ENCODE measurements around the gene CATSPERD. TPM values are rescaled to one million over a fixed set of nuclear protein-coding genes. Genes with fewer than 3 reads are reported as not detected.

Gene CATSPERD
- total and polyA plus RNA-seq, 4 experiments from 2014 or later = not detected

DNA sequence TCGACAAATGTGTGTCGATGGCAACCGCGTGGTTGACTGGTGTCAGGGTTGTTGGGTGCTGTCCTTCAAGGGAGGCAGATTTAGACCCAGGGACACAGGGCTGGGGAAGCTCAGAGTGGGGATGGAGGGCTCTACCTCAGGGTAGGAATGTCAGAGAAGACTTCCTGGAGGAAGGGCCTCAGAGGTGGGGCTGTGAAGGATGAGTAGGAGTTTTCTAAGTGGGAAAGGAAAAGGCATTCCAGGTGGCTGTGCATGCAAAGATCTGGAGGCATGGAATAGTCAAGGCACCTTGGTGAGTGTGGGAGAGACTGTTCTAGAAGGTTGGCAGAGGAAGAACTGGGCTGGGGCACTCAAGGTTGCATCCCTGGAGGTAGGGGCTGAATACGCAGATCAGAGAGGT is 86.5 kb downstream of the CATSPERD start:
- intact Hi-C loops (cut with micrococcal nuclease) = no loop called here
- H3K36me3 Mint-ChIP-seq = no peaks in the 10 kb centered on the region

DNA sequence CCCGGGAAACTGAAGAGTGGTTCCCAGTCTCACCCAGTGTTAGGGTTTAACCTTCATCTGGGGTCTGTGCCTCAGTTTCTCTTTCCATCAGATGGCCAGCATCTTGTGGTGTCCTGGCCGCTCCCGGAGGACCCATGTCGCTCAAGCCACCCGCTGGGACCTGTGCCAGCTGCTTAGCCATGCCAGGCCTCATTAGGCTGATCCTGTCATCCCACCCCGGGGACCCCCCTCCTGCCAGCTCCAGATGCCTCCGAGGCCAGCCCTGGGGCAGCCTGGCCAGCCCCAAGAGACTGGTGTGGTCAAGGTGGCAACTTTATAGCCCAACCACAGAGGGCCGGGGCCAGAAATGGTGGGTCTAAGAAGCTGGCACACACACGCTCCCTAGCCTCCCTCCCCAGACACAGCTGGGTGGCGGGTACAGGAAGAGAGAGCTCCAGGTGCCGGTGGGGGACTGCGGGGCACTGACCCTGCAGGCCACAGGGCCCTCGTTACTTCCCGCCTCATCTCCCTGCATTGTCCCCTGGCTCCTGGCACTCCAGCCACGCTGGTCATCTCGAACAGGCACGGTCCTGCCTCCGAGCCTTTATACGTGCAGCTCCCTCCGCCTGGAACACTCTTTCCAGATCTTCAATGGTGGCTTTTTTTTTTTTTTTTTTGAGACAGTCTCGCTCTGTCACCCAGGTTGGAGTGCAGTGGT is 87.8 kb downstream of the CATSPERD start:
- ChIA-PET POLR2A (ENCODE audit: partially characterized antibody) (interaction anchor here (0.7 to 2.5 kb wide), 2 partner anchors 19 to 20 kb away, joined by 3 to 7 read pairs; no protein-coding TSS in a partner anchor), CTCF (ENCODE audit: partially characterized antibody) (interaction anchor here (1.2 kb wide), 1 partner anchor 214 kb away, joined by 3 read pairs; no protein-coding TSS in a partner anchor)
- no peak overlapping the region for H3K27ac Mint-ChIP-seq
- H3K4me3 Mint-ChIP-seq = peak overlapping the region in 1 of 8 donors; percentile 31
- Histone ChIP-seq H3K4me1 (ENCODE audit: insufficient read depth, low read length) (peaks cover 14% of the 10 kb centered on the region), H3K9me3 (ENCODE audit: control insufficient read depth in 1 of 2, low read length in 2 of 2) (no peaks in the 10 kb centered on the region), H3K4me3 (ENCODE audit: low read length in 2 of 2) (no peak overlapping the region), H3K27me3 (ENCODE audit: insufficient read depth, low read length) (no peaks in the 10 kb centered on the region), H3K36me3 (ENCODE audit: insufficient read depth, low read length) (no peaks in the 10 kb centered on the region), H3K27ac (ENCODE audit: low read depth, low read length) (no peak overlapping the region)
- no peaks in the 10 kb centered on the region for H3K9me3 Mint-ChIP-seq
- no peak for DNase-seq
- H3K36me3 Mint-ChIP-seq = no peaks in the 10 kb centered on the region
- intact Hi-C loops (cut with micrococcal nuclease) = no loop called here
- peaks cover 0 to 2% of the 10 kb centered on the region in 2 donors for H3K27me3 Mint-ChIP-seq
- H3K4me1 Mint-ChIP-seq = peaks cover under 1 to 25% (median 7%) of the 10 kb centered on the region in 4 donors

More for the DNA sequence above, 86.5 kb downstream of the CATSPERD start:
- no peaks in the 10 kb centered on the region for H3K9me3 ChIP-seq (ENCODE audit: control insufficient read depth in 1 of 2, low read length in 2 of 2)
- Mint-ChIP-seq H3K4me3 (peak overlapping the region in 2 of 8 donors; percentile 25 to 27), H3K27ac (peak overlapping the region in 2 of 7 donors; percentile 42 to 63), H3K9me3 (no peaks in the 10 kb centered on the region), H3K27me3 (peaks cover 4 to 6% of the 10 kb centered on the region in 2 donors), H3K4me1 (peaks cover 5 to 27% (median 13%) of the 10 kb centered on the region in 4 donors)
- H3K27me3 ChIP-seq (ENCODE audit: insufficient read depth, low read length) = no peaks in the 10 kb centered on the region
- no peak overlapping the region for H3K27ac ChIP-seq (ENCODE audit: low read depth, low read length)
- CTCF ChIA-PET (ENCODE audit: partially characterized antibody) = interaction anchor here (0.8 to 1.8 kb wide), 4 partner anchors 12 to 215 kb away, joined by 3 to 12 read pairs (median 6); no protein-coding TSS in a partner anchor
- POLR2A ChIA-PET (ENCODE audit: partially characterized antibody) = interaction anchor here (1.4 kb wide), 1 partner anchor 16 kb away, joined by 5 read pairs; the partner anchor contains the start of gene DUS3L
- H3K4me3 ChIP-seq (ENCODE audit: low read length in 2 of 2) = no peak overlapping the region
- H3K36me3 ChIP-seq (ENCODE audit: insufficient read depth, low read length) = no peaks in the 10 kb centered on the region
- no peak for DNase-seq
- peaks cover 19% of the 10 kb centered on the region for H3K4me1 ChIP-seq (ENCODE audit: insufficient read depth, low read length)

DNA sequence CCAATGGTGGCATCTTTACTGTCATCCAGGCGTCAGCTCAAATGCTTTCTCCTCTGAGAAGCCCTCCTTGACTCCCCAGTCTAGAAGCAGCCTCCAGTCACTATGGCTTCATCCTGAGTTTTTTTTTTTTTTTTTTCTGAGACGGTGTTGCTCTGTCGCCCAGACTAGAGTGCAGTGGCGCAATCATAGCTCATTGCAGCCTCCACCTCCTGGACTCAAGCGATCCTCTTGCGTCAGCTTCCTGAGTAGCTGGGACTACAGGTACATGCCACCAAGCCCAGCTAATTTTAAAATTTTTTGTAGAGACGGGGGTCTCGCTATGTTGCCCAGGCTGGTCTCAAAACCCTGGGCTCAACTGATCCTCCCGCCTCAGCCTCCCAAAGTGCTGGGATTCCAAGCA is 88.6 kb downstream of the CATSPERD start:
- Mint-ChIP-seq H3K27ac (peak overlapping the region in 2 of 7 donors; percentile 18 to 29), H3K36me3 (no peaks in the 10 kb centered on the region)
- POLR2A ChIA-PET (ENCODE audit: partially characterized antibody) = interaction anchor here (2.5 kb wide), 1 partner anchor 18 kb away, joined by 7 read pairs; no protein-coding TSS in a partner anchor

DNA sequence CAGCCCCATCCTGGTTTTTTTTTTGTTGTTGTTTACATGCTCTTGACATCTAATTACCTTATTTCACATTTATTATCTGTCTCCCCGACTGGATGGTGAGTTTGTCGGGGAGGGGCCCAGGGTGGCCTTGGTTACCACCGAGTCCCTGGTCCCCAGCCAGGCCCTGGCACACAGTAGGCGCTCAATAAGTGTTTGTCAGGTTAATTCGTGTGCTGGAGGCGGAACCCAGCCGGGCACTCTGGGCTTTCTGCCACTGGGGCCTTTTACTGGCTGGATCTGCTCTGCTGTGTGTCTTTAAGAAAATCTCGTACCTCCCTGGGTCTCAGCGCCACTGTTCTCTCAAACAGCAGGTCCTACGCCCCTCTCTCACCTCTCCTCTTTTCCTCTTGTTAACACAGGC is 89.0 kb downstream of the CATSPERD start:
- Histone ChIP-seq H3K27ac (ENCODE audit: low read depth, low read length) (no peak overlapping the region), H3K27me3 (ENCODE audit: insufficient read depth, low read length) (no peaks in the 10 kb centered on the region), H3K4me1 (ENCODE audit: insufficient read depth, low read length) (peaks cover 2% of the 10 kb centered on the region), H3K9me3 (ENCODE audit: control insufficient read depth in 1 of 2, low read length in 2 of 2) (no peaks in the 10 kb centered on the region), H3K4me3 (ENCODE audit: low read length in 2 of 2) (no peak overlapping the region), H3K36me3 (ENCODE audit: insufficient read depth, low read length) (no peaks in the 10 kb centered on the region)
- no peak for DNase-seq
- intact Hi-C loops (cut with micrococcal nuclease) = no loop called here
- Mint-ChIP-seq H3K27ac (peak overlapping the region in 2 of 7 donors; percentile 18 to 29), H3K4me3 (no peak overlapping the region), H3K27me3 (peaks cover 0 to 2% of the 10 kb centered on the region in 2 donors), H3K36me3 (no peaks in the 10 kb centered on the region), H3K4me1 (peaks cover 0 to 13% (median under 1%) of the 10 kb centered on the region in 4 donors), H3K9me3 (no peaks in the 10 kb centered on the region)
- CTCF ChIA-PET (ENCODE audit: partially characterized antibody) = interaction anchor here (1.2 kb wide), 1 partner anchor 12 kb away, joined by 3 read pairs; no protein-coding TSS in a partner anchor
- POLR2A ChIA-PET (ENCODE audit: partially characterized antibody) = interaction anchor here (2.5 kb wide), 1 partner anchor 18 kb away, joined by 7 read pairs; no protein-coding TSS in a partner anchor

More for the DNA sequence above, 88.6 kb downstream of the CATSPERD start:
- H3K27me3 Mint-ChIP-seq = peaks cover 0 to 2% of the 10 kb centered on the region in 2 donors
- Histone ChIP-seq H3K27ac (ENCODE audit: low read depth, low read length) (no peak overlapping the region), H3K9me3 (ENCODE audit: control insufficient read depth in 1 of 2, low read length in 2 of 2) (no peaks in the 10 kb centered on the region), H3K36me3 (ENCODE audit: insufficient read depth, low read length) (no peaks in the 10 kb centered on the region), H3K27me3 (ENCODE audit: insufficient read depth, low read length) (no peaks in the 10 kb centered on the region), H3K4me3 (ENCODE audit: low read length in 2 of 2) (no peak overlapping the region), H3K4me1 (ENCODE audit: insufficient read depth, low read length) (peaks cover 6% of the 10 kb centered on the region)
- H3K9me3 Mint-ChIP-seq = no peaks in the 10 kb centered on the region
- no peak for DNase-seq
- no peak overlapping the region for H3K4me3 Mint-ChIP-seq
- intact Hi-C loops (cut with micrococcal nuclease) = no loop called here
- CTCF ChIA-PET (ENCODE audit: partially characterized antibody) = no interaction called here
- peaks cover 0 to 17% (median 3%) of the 10 kb centered on the region in 4 donors for H3K4me1 Mint-ChIP-seq

DNA sequence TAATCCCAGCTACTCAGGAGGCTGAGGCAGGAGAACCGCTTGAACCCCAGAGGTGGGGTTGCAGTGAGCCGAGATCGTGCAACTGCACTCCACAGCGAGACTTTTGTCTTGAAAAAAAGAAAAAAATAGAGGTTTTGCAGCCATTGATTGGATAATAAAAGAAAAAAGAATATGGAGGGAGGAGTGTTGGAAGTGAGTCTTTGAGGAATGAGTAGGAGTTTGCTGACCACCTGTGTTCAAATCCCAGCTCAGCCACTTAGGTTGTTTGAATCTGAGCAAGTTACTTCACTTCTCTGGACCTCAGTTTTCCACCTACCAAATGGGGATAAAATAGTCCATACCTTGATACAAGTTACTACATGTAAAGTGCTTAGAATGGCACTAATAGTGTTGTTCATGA is 90.7 kb downstream of the CATSPERD start:
- no peaks in the 10 kb centered on the region for H3K36me3 Mint-ChIP-seq
- no peak for DNase-seq
- Histone ChIP-seq H3K27me3 (ENCODE audit: insufficient read depth, low read length) (no peaks in the 10 kb centered on the region), H3K27ac (ENCODE audit: low read depth, low read length) (no peak overlapping the region), H3K4me1 (ENCODE audit: insufficient read depth, low read length) (no peaks in the 10 kb centered on the region), H3K9me3 (ENCODE audit: control insufficient read depth in 1 of 2, low read length in 2 of 2) (no peaks in the 10 kb centered on the region), H3K4me3 (ENCODE audit: low read length in 2 of 2) (no peak overlapping the region), H3K36me3 (ENCODE audit: insufficient read depth, low read length) (no peaks in the 10 kb centered on the region)
- H3K9me3 Mint-ChIP-seq = no peaks in the 10 kb centered on the region
- ChIA-PET POLR2A (ENCODE audit: partially characterized antibody) (no interaction called here), CTCF (ENCODE audit: partially characterized antibody) (no interaction called here)
- peaks cover 0 to 8% (median 0%) of the 10 kb centered on the region in 4 donors for H3K4me1 Mint-ChIP-seq
- peak overlapping the region in 1 of 8 donors; percentile 59 for H3K4me3 Mint-ChIP-seq
- H3K27me3 Mint-ChIP-seq = peaks cover 0 to 2% of the 10 kb centered on the region in 2 donors
- no peak overlapping the region for H3K27ac Mint-ChIP-seq
- intact Hi-C loops (cut with micrococcal nuclease) = no loop called here

DNA sequence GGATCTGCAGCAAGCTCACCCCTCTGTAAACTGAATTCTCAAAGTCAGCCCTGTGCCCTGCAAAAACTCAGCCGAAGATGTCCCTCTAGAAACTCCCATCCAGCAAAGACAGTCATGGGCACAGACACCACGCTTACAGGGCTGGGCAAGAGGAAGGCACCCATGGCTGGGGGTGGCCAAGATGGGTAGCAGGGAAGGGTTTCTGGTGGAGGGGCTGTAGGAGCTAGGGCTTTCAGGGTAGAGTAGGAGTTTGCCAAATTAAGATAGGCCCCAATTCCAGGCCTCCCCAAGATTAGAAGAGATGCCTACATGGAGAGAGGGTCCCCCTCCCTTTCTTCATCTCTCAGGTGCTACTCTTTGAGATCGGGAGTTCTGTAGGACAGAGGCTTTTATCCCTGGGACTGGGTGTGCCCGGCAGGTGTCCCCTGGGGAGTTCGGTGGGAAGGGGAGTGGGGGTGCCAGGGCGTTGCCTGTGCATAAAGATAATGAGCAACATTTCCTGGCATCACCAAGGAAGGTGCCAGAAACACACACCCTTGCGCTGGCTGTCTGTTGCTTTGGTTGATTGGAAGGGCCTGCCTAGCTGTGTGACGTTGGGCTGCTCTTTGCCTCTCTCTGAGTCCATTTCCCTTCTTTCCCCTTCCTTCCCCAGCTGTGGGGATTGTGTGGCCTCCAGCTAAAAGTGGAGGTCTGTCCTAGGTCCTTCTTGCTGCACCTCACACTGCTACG is 93.8 kb downstream of the CATSPERD start:
- H3K27ac ChIP-seq (ENCODE audit: low read depth, low read length) = no peak overlapping the region
- H3K4me1 Mint-ChIP-seq = peaks cover 0 to 4% (median 0%) of the 10 kb centered on the region in 4 donors
- H3K36me3 ChIP-seq (ENCODE audit: insufficient read depth, low read length) = no peaks in the 10 kb centered on the region
- ChIA-PET POLR2A (ENCODE audit: partially characterized antibody) (no interaction called here), CTCF (ENCODE audit: partially characterized antibody) (interaction anchor here (2.5 kb wide), 1 partner anchor 10 kb away, joined by 7 read pairs; no protein-coding TSS in a partner anchor)
- H3K27me3 ChIP-seq (ENCODE audit: insufficient read depth, low read length) = no peaks in the 10 kb centered on the region
- no peaks in the 10 kb centered on the region for H3K4me1 ChIP-seq (ENCODE audit: insufficient read depth, low read length)
- no peaks in the 10 kb centered on the region for H3K9me3 Mint-ChIP-seq
- intact Hi-C loops (cut with micrococcal nuclease) = no loop called here
- no peak for DNase-seq
- no peaks in the 10 kb centered on the region for H3K36me3 Mint-ChIP-seq
- H3K9me3 ChIP-seq (ENCODE audit: control insufficient read depth in 1 of 2, low read length in 2 of 2) = no peaks in the 10 kb centered on the region
- no peak overlapping the region for H3K4me3 ChIP-seq (ENCODE audit: low read length in 2 of 2)
- H3K4me3 Mint-ChIP-seq = no peak overlapping the region
- H3K27me3 Mint-ChIP-seq = no peaks in the 10 kb centered on the region
- H3K27ac Mint-ChIP-seq = peak overlapping the region in 1 of 7 donors; percentile 36

DNA sequence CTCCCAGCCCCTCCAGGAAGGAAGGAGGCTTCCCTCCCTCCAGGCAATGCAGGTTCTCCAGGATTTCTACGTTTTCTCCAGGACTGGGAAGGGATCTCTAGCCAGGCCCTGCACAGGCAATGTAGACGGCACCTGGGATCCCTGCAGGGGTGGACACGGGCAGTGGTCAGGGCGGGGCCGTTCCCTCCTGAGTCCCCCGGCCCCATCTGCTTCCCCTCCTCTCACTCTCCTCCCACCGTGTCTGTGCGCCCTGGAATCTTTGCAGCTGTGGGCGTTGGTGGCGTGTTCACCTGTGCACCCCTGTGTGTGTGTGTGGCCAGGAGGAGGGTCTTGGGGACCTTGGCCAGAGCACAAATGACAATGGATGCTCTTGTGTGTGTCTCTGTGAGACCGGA is 94.4 kb downstream of the CATSPERD start:
- Histone ChIP-seq H3K9me3 (ENCODE audit: control insufficient read depth in 1 of 2, low read length in 2 of 2) (no peaks in the 10 kb centered on the region), H3K4me1 (ENCODE audit: insufficient read depth, low read length) (no peaks in the 10 kb centered on the region), H3K4me3 (ENCODE audit: low read length in 2 of 2) (no peak overlapping the region), H3K27ac (ENCODE audit: low read depth, low read length) (no peak overlapping the region), H3K27me3 (ENCODE audit: insufficient read depth, low read length) (no peaks in the 10 kb centered on the region), H3K36me3 (ENCODE audit: insufficient read depth, low read length) (no peaks in the 10 kb centered on the region)
- POLR2A ChIA-PET (ENCODE audit: partially characterized antibody) = no interaction called here
- intact Hi-C loops (cut with micrococcal nuclease) = no loop called here
- H3K4me3 Mint-ChIP-seq = no peak overlapping the region
- no peaks in the 10 kb centered on the region for H3K9me3 Mint-ChIP-seq
- CTCF ChIA-PET (ENCODE audit: partially characterized antibody) = no interaction called here
- no peak for DNase-seq
- H3K4me1 Mint-ChIP-seq = peaks cover 0 to 4% (median 0%) of the 10 kb centered on the region in 4 donors
- no peaks in the 10 kb centered on the region for H3K27me3 Mint-ChIP-seq
- H3K36me3 Mint-ChIP-seq = no peaks in the 10 kb centered on the region
- H3K27ac Mint-ChIP-seq = peak overlapping the region in 1 of 7 donors; percentile 47
